Ishikawa (cell line): ENCODE results near the gene UBE3B.

ENCODE experiments used
- TEAD4 ChIP-seq: IDR thresholded peaks from 2 replicates; pipeline ENCODE4 v1.6.1; 2012
- ZBTB7A ChIP-seq: IDR thresholded peaks from 2 replicates; pipeline ENCODE4 v1.6.1; 2012; ENCODE audit warnings: low read depth
- TF ChIP-seq, protein P1 (sequence below): IDR thresholded peaks from 2 replicates; pipeline ENCODE4 v1.6.1; 2012

DNA sequence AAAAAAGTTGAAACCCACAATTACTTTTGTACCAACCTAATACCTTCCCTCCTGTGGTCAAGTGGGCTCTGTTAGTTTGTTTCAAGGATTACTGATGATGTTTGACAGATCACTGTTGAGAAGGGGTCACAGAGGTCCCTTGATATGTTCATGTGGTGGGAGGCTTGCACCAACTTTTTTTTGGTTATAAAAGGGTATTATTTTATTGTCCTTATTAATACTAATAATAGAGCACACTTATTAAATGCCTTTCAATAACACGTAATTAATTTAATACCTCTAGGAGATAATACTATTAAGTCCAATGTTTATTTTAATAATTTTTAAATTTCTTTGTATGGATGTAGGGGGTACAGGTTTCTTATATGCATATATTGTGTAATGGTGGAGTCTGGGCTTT lies 4.4 kb downstream of the UBE3B start:
- TF ChIP-seq, protein P1, sequence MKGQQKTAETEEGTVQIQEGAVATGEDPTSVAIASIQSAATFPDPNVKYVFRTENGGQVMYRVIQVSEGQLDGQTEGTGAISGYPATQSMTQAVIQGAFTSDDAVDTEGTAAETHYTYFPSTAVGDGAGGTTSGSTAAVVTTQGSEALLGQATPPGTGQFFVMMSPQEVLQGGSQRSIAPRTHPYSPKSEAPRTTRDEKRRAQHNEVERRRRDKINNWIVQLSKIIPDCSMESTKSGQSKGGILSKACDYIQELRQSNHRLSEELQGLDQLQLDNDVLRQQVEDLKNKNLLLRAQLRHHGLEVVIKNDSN = no peak
- no peak for TF ChIP-seq TEAD4
- no peak for TF ChIP-seq ZBTB7A
